HEK293 (cell line): ENCODE results near the gene SPDYC.
A peak's percentile ranks its signal among the peaks of the same experiment; 100 is the strongest.

ENCODE experiments used
- CTCF ChIA-PET: fragments of 350-600 bp; formaldehyde crosslinking; extraction: SDS; loops from one replicate; lab custom pipeline; 2021; ENCODE audit warnings: antibody characterized with exemption; lab: Yijun Ruan, JAX
- POLR2A ChIA-PET: fragments of 300-600 bp; formaldehyde crosslinking; extraction: SDS; loops from one replicate; lab custom pipeline; 2020; ENCODE audit warnings: antibody characterized with exemption, inconsistent platforms; lab: Yijun Ruan, JAX
- H3K27ac ChIP-seq: fragments of 200-500 bp; sonication (Bioruptor generic); 2 replicates; pipeline ENCODE4 v1.5.1; 2014; ENCODE audit warnings: low read depth, low read length, control low read depth, inconsistent platforms; ENCODE audit errors: extremely low read depth
- H3K36me3 ChIP-seq, 2 experiments: fragments of 200-500 bp in 1 of 2; sonication (Bioruptor generic) in 1 of 2; 1 replicate in 1 of 2; 2 replicates in 1 of 2; pipeline ENCODE4 v1.5.1; 2014 to 2017; ENCODE audit warnings: inconsistent platforms in 2 of 2, low read length in 2 of 2; ENCODE audit not compliant: control insufficient read depth in 2 of 2, insufficient read depth in 1 of 2
- H3K4me1 ChIP-seq: fragments of 200-500 bp; sonication (Bioruptor generic); 2 replicates; pipeline ENCODE4 v1.5.1; 2014; ENCODE audit warnings: mild to moderate bottlenecking, low read length, inconsistent platforms; ENCODE audit not compliant: control insufficient read depth, insufficient read depth
- H3K4me3 ChIP-seq: 2 replicates; pipeline ENCODE4 v1.5.1; 2011; ENCODE audit warnings: low read depth, mild to moderate bottlenecking, control low read depth, low read length, moderate library complexity
- H3K9me3 ChIP-seq: fragments of 200-500 bp; sonication (Bioruptor generic); 2 replicates; pipeline ENCODE4 v1.5.1; 2014; ENCODE audit warnings: low read depth, low read length, inconsistent platforms; ENCODE audit not compliant: control insufficient read depth, insufficient read depth
- ELK4 ChIP-seq: IDR thresholded peaks from 2 replicates; pipeline ENCODE4 v1.6.1; 2011; ENCODE audit warnings: mild to moderate bottlenecking, low read depth, low read length, borderline replicate concordance
- GLIS1 ChIP-seq: fragments of 450-650 bp; formaldehyde crosslinking; IDR thresholded peaks from 2 replicates; pipeline ENCODE4 v1.5.1; 2016; ENCODE audit warnings: missing biosample characterization, missing genetic modification characterization
- GLIS2 ChIP-seq: fragments of 450-650 bp; formaldehyde crosslinking; IDR thresholded peaks from 2 replicates; pipeline ENCODE4 v1.5.1; 2016; ENCODE audit warnings: missing biosample characterization, missing genetic modification characterization
- INSM2 ChIP-seq: fragments of 450-650 bp; formaldehyde crosslinking; IDR thresholded peaks from 2 replicates; pipeline ENCODE4 v1.5.1; 2016; ENCODE audit warnings: missing biosample characterization, missing genetic modification characterization
- MZF1 ChIP-seq: fragments of 450-650 bp; formaldehyde crosslinking; IDR thresholded peaks from 2 replicates; pipeline ENCODE4 v1.5.1; 2017; ENCODE audit warnings: missing biosample characterization, missing genetic modification characterization, borderline replicate concordance
- SP2 ChIP-seq: fragments of 450-650 bp; formaldehyde crosslinking; IDR thresholded peaks from 2 replicates; pipeline ENCODE4 v1.5.1; 2016; ENCODE audit warnings: missing biosample characterization, missing genetic modification characterization
- TSHZ1 ChIP-seq: fragments of 450-650 bp; formaldehyde crosslinking; IDR thresholded peaks from 2 replicates; pipeline ENCODE4 v1.5.1; 2016; ENCODE audit warnings: missing biosample characterization, missing genetic modification characterization, borderline replicate concordance
- ZBTB48 ChIP-seq: fragments of 450-650 bp; formaldehyde crosslinking; IDR thresholded peaks from 2 replicates; pipeline ENCODE4 v1.5.1; 2016; ENCODE audit warnings: missing biosample characterization, missing genetic modification characterization
- ZNF132 ChIP-seq: fragments of 450-650 bp; formaldehyde crosslinking; IDR thresholded peaks from 2 replicates; pipeline ENCODE4 v1.5.1; 2017; ENCODE audit warnings: missing biosample characterization, missing genetic modification characterization, borderline replicate concordance
- ZNF175 ChIP-seq: fragments of 450-650 bp; formaldehyde crosslinking; IDR thresholded peaks from 2 replicates; pipeline ENCODE4 v1.5.1; 2016; ENCODE audit warnings: missing biosample characterization, missing genetic modification characterization
- ZNF311 ChIP-seq: fragments of 450-650 bp; formaldehyde crosslinking; IDR thresholded peaks from 2 replicates; pipeline ENCODE4 v1.5.1; 2017; ENCODE audit warnings: missing biosample characterization, missing genetic modification characterization, borderline replicate concordance
- ZNF426 ChIP-seq: fragments of 450-650 bp; formaldehyde crosslinking; IDR thresholded peaks from 2 replicates; pipeline ENCODE4 v1.5.1; 2017; ENCODE audit warnings: missing biosample characterization, missing genetic modification characterization, mild to moderate bottlenecking, inconsistent platforms, moderate library complexity

Gene SPDYC

GRCh38 chr11:65131895-65132237 is 38.2 kb upstream of the SPDYC start (continued):
- TF ChIP-seq INSM2 (tag by site-specific recombination), result no peak
- no peak for TF ChIP-seq ELK4
- TF ChIP-seq ZNF175 (tag by site-specific recombination), result no peak

- Histone ChIP-seq H3K9me3 (no peaks in the 10 kb centered on the region), H3K36me3 (peaks cover 0 to 56% of the 10 kb centered on the region in 2 experiments; a peak in 1 of 3 replicates), H3K4me1 (no peaks in the 10 kb centered on the region; the same call in 1 of the 2 replicates), H3K4me3 (no peak overlapping the region), H3K27ac (no peak overlapping the region)
- ChIA-PET POLR2A (interaction anchor here (0.6 to 2.5 kb wide), 3 partner anchors 10 to 118 kb away, joined by 3 to 24 read pairs (median 3); partner anchors contain the start of genes FAU and MRPL49), CTCF (interaction anchor here (0.9 to 1.2 kb wide), 3 partner anchors 10 to 14 kb away, joined by 3 read pairs; partner anchors contain the start of genes FAU and MRPL49)
- TF ChIP-seq MZF1 (tag by site-specific recombination), result no peak
- 0 out of 2 replicates have a peak, but pooled peaks have one; percentile 10 for TF ChIP-seq GLIS2 (tag by site-specific recombination)
Measured at GRCh38 chr11:65132238-65132987, 37.6 kb upstream of the SPDYC start.

GRCh38 chr11:65132988-65133700 is 36.9 kb upstream of the SPDYC start:
- H3K27ac ChIP-seq, result no peak overlapping the region
- H3K4me1 ChIP-seq, result no peaks in the 10 kb centered on the region; the same call in 1 of the 2 replicates
- ChIA-PET POLR2A (interaction anchor here (1.1 to 4.5 kb wide), 3 partner anchors 11 to 289 kb away, joined by 3 to 57 read pairs (median 3); partner anchors contain the start of genes CDC42BPG, FAU and MRPL49), CTCF (interaction anchor here (0.6 to 2.3 kb wide), 4 partner anchors 15 to 119 kb away, joined by 3 to 6 read pairs (median 4); partner anchors contain the start of gene ARL2)
- H3K9me3 ChIP-seq, result no peaks in the 10 kb centered on the region
- H3K4me3 ChIP-seq, result peak overlapping the region; percentile 81
- peaks cover 0 to 49% of the 10 kb centered on the region in 2 experiments; a peak in 1 of 3 replicates for H3K36me3 ChIP-seq
- TF ChIP-seq GLIS1 (tag by site-specific recombination), result peak; percentile 50
- no peak for TF ChIP-seq ZNF426
- no peak for TF ChIP-seq TSHZ1 (tag by site-specific recombination)
- TF ChIP-seq ZBTB48 (tag by site-specific recombination), result peak; percentile 38; the same call in 1 of the 2 replicates
- peak; percentile 49 for TF ChIP-seq SP2 (tag by site-specific recombination)
- TF ChIP-seq ZNF132 (tag by site-specific recombination), result no peak
- no peak for TF ChIP-seq ZNF311 (tag by site-specific recombination)
